ENCODE results near the gene SPAM1. TPM values are rescaled to one million over a fixed set of nuclear protein-coding genes. Genes with fewer than 3 reads are reported as not detected.

SPAM1 gene
- total RNA-seq, 4 donors from 2014 or later = not detected

DNA sequence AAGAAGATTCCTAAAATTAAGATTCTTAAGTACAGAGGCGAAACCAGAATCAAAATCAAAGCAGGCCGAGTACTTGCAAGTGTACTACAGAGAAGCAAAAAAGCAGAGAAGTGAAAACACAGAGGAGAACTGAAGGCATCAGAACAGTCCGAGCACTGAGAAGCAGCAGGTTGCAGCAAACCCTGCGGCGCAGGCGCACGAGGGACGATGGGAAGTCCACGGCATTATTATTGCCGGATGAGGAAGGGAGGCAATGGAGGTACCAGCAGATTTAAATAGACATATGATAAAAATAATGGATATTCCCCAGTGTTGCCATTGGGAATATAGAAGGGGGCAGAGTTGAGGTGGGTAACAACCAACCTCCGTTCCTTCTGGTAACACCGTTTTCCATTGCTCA is 7.2 kb upstream of the SPAM1 start:
- Histone ChIP-seq H3K27me3 (no peaks in the 10 kb centered on the region), H3K36me3 (no peaks in the 10 kb centered on the region), H3K27ac (no peak overlapping the region), H3K9me3 (no peaks in the 10 kb centered on the region), H3K4me1 (no peaks in the 10 kb centered on the region), H3K4me3 (no peak overlapping the region)
- no peak for TF ChIP-seq EP300 (IDR thresholded peaks at IDR 0.05)
- TF ChIP-seq POLR2AphosphoS5 (IDR thresholded peaks at IDR 0.05) = no peak
- no peak for TF ChIP-seq POLR2A (IDR thresholded peaks at IDR 0.05)
- TF ChIP-seq, protein P1, sequence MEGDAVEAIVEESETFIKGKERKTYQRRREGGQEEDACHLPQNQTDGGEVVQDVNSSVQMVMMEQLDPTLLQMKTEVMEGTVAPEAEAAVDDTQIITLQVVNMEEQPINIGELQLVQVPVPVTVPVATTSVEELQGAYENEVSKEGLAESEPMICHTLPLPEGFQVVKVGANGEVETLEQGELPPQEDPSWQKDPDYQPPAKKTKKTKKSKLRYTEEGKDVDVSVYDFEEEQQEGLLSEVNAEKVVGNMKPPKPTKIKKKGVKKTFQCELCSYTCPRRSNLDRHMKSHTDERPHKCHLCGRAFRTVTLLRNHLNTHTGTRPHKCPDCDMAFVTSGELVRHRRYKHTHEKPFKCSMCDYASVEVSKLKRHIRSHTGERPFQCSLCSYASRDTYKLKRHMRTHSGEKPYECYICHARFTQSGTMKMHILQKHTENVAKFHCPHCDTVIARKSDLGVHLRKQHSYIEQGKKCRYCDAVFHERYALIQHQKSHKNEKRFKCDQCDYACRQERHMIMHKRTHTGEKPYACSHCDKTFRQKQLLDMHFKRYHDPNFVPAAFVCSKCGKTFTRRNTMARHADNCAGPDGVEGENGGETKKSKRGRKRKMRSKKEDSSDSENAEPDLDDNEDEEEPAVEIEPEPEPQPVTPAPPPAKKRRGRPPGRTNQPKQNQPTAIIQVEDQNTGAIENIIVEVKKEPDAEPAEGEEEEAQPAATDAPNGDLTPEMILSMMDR (IDR thresholded peaks at IDR 0.05) = no peak
- WGBS, 2 donors (ENCODE audit: low coverage in 1 of 2) = 92 to 95% methylated on average over 2 to 12 of the region's 12 CpGs
- ATAC-seq = no peak

DNA sequence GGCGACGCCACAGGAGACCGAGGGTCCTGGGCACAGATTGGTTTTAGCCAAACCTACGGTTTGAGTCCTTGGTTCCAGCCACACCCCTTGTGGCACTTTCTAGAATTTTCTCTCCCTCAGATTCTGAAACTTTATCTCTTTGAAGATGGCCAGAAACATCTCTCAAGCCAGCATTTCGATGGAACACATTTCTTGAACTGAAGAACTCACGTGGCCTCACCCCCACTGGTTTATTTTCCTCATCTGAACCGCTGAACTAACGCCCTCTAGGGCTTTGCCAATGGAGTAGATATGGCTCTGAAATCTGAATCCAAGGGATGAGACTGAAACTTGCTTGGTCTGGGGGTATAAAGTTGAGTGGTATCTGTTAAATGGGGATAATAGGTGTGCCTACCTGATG is 6.7 kb upstream of the SPAM1 start:
- no peak overlapping the region for H3K4me3 ChIP-seq
- no peak for ATAC-seq
- H3K9me3 ChIP-seq = no peaks in the 10 kb centered on the region
- no peaks in the 10 kb centered on the region for H3K36me3 ChIP-seq
- H3K4me1 ChIP-seq = no peaks in the 10 kb centered on the region
- TF ChIP-seq POLR2AphosphoS5 (IDR thresholded peaks at IDR 0.05) (no peak), POLR2A (IDR thresholded peaks at IDR 0.05) (no peak), EP300 (IDR thresholded peaks at IDR 0.05) (no peak)
- TF ChIP-seq, protein P1 (IDR thresholded peaks at IDR 0.05) = no peak
- WGBS, 2 donors (ENCODE audit: low coverage in 1 of 2) = 91 to 94% methylated on average over 4 to 8 of the region's 8 CpGs
- no peaks in the 10 kb centered on the region for H3K27me3 ChIP-seq
- H3K27ac ChIP-seq = no peak overlapping the region

DNA sequence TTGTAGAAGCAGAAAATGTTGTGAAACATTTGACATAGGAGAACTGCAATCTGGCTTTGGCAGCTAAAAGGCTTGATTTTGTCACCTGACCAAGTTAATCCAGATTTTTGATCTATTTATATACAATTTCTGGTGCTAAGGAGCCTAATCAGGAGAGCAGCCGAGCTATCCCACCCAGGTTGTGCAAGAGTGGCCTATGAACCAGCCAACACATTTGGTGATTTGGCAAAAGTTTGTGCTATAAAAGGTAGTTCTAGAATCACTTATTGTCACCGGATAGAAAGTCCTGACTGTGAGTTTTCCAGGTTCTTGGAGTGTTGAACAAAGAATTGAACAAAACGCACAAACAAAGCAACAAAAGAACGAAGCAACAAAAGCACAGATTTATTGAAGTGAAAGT is 1.4 kb upstream of the SPAM1 start:
- 93 to 96% methylated on average over 4 of the region's 4 CpGs for WGBS, 2 donors (ENCODE audit: low coverage in 1 of 2)
- Histone ChIP-seq H3K9me3 (no peaks in the 10 kb centered on the region), H3K4me3 (no peak overlapping the region), H3K36me3 (no peaks in the 10 kb centered on the region), H3K27me3 (no peaks in the 10 kb centered on the region), H3K27ac (no peak overlapping the region), H3K4me1 (no peaks in the 10 kb centered on the region)
- TF ChIP-seq POLR2AphosphoS5 (IDR thresholded peaks at IDR 0.05) (no peak), EP300 (IDR thresholded peaks at IDR 0.05) (no peak)
- TF ChIP-seq, protein P1 (IDR thresholded peaks at IDR 0.05) = no peak
- no peak for ATAC-seq

DNA sequence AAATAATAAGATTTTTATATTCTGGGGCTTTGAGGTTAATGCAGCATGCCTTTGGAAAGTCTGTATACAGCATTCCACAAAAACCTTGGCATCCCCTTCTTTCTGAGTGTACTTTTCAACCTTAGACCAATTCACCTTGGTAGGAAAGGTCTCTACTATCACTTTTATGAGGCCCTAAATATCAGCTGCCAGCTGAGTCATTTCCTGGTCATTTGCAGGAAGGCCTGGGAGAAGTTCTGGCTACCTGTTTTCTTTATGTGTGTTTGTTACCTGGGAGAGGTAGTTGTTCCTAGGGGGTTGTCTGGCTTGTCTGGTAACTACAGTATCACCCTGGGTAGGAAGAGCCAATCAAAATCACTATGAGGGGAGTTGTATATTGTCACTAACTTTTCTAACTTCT is 4.1 kb downstream of the SPAM1 start:
- no peaks in the 10 kb centered on the region for H3K36me3 ChIP-seq
- H3K4me1 ChIP-seq = no peaks in the 10 kb centered on the region
- TF ChIP-seq, protein P1 (IDR thresholded peaks at IDR 0.05) = no peak
- TF ChIP-seq POLR2A (IDR thresholded peaks at IDR 0.05) (no peak), POLR2AphosphoS5 (IDR thresholded peaks at IDR 0.05) (no peak), EP300 (IDR thresholded peaks at IDR 0.05) (no peak)
- no peaks in the 10 kb centered on the region for H3K27me3 ChIP-seq
- no peak overlapping the region for H3K27ac ChIP-seq
- no peak for ATAC-seq
- H3K9me3 ChIP-seq = no peaks in the 10 kb centered on the region
- H3K4me3 ChIP-seq = no peak overlapping the region

DNA sequence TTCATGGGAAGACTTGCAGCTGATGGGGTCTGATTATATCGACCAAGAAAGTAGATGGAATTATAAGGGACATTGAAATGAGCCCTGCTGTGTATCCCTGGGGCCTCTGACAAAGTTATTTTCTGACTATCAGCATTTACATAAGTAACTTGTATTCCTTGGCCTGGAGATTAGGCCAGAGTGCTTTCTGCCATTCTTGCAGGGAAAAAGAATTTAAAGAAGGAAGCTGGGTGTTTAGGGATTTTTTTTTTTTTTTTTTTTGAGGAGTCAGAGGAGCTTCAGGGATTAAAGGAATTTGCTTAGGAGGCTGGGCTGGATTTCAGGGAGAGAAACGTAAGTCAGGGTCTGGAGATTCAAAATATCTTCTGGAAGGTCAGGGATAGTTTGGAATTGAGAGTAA is 4.6 kb downstream of the SPAM1 start:
- H3K4me1 ChIP-seq = no peaks in the 10 kb centered on the region
- no peaks in the 10 kb centered on the region for H3K9me3 ChIP-seq
- no peak overlapping the region for H3K27ac ChIP-seq
- no peaks in the 10 kb centered on the region for H3K27me3 ChIP-seq
- TF ChIP-seq POLR2AphosphoS5 (IDR thresholded peaks at IDR 0.05) (no peak), POLR2A (IDR thresholded peaks at IDR 0.05) (no peak)
- WGBS, 2 donors (ENCODE audit: low coverage in 1 of 2) = 29 to 59% methylated on average over 2 of the region's 2 CpGs
- no peaks in the 10 kb centered on the region for H3K36me3 ChIP-seq
- no peak for ATAC-seq
- no peak overlapping the region for H3K4me3 ChIP-seq

Measured in gastroesophageal sphincter (tissue), 4 donors.